Osteoblast (primary cell): Measurements from ENCODE around the gene TRIM69. TPM values are rescaled to one million over a fixed set of nuclear protein-coding genes. Genes with fewer than 3 reads are reported as not detected.
"Not testable (repeated sequence)": the region's sequence is repeated elsewhere in the genome, so short reads cannot be mapped to it uniquely, and the experiment has no call there.

Experiments
- DNase-seq: peaks from one replicate; pipeline ENCODE4 v3.0.0; 2011; ENCODE audit warnings: low spot score, mixed read lengths; ENCODE audit not compliant: insufficient read length; ENCODE audit errors: missing footprints
- H2AFZ ChIP-seq: 2 replicates; pipeline ENCODE4 v1.6.0; 2011; ENCODE audit warnings: mild to moderate bottlenecking, low read length
- H3K27ac ChIP-seq: 2 replicates; pipeline ENCODE4 v1.5.1; 2011; ENCODE audit warnings: mild to moderate bottlenecking, low read depth, low read length, moderate library complexity
- H3K27me3 ChIP-seq: 2 replicates; pipeline ENCODE4 v1.6.0; 2012; ENCODE audit warnings: mild to moderate bottlenecking, control low read depth, inconsistent platforms, low read length, moderate library complexity; ENCODE audit not compliant: insufficient read depth
- H3K36me3 ChIP-seq: 2 replicates; pipeline ENCODE4 v1.5.1; 2011; ENCODE audit warnings: mild to moderate bottlenecking, low read length, control low read depth, moderate library complexity; ENCODE audit not compliant: insufficient read depth
- H3K4me1 ChIP-seq: 2 replicates; pipeline ENCODE4 v1.5.1; 2011; ENCODE audit warnings: mild to moderate bottlenecking, low read length, control low read depth, moderate library complexity; ENCODE audit not compliant: insufficient read depth
- H3K4me2 ChIP-seq: 2 replicates; pipeline ENCODE4 v1.6.0; 2011; ENCODE audit warnings: mild to moderate bottlenecking, low read length; ENCODE audit not compliant: insufficient read depth
- H3K4me3 ChIP-seq: fragments of 200-600 bp; sonication (generic); 3 replicates; pipeline ENCODE4 v1.5.1; 2012; ENCODE audit warnings: mild to moderate bottlenecking, low read length, inconsistent platforms; ENCODE audit not compliant: insufficient read depth
- H3K79me2 ChIP-seq: 2 replicates; pipeline ENCODE4 v1.6.0; 2012; ENCODE audit warnings: mild to moderate bottlenecking, low read length, control low read depth, inconsistent platforms; ENCODE audit not compliant: insufficient read depth
- H3K9me3 ChIP-seq: 2 replicates; pipeline ENCODE4 v1.5.1; 2011; ENCODE audit warnings: low read depth, low read length, control low read depth
- H4K20me1 ChIP-seq: 2 replicates; pipeline ENCODE4 v1.6.0; 2012; ENCODE audit warnings: mild to moderate bottlenecking, low read length, control low read depth; ENCODE audit not compliant: insufficient read depth
- total RNA-seq: library from RNA; depleted of rRNA; stranded (reverse); fragments of >200 nt; gene quantifications from 2 replicates; pipeline ENCODE4 v1.2.3, GENCODE V29; 2012
- TF ChIP-seq, protein P1 (sequence below): IDR thresholded peaks from 2 replicates; pipeline ENCODE4 v1.5.1; 2011; ENCODE audit warnings: mild to moderate bottlenecking, low read depth, low read length, moderate library complexity; ENCODE audit errors: extremely low read depth

TRIM69 gene
- total RNA-seq, 1 donor: 9.4 TPM

DNA sequence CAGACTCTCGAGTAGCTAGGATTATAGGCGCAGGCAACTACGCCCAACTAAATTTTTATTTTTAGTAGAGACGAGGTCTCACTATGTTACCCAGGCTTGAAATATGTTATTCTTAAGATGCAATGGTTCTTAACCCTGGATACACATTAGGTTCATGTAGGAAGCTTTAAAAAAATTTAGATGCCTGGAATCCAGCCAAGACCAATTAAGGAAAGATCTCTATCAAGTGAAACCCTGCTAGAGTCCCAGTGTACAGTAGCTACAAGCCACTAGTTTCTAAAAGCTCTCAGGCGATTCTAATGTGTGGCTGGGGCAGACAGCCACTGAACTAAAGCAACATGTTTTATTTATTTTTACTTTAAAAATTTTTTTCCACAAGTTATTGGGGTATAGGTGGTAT, 33.2 kb downstream of the TRIM69 start:
- no peak overlapping the region for H3K4me3 ChIP-seq
- no peak for DNase-seq
- no peaks in the 10 kb centered on the region for H3K9me3 ChIP-seq
- H3K4me1 ChIP-seq: no peaks in the 10 kb centered on the region
- no peak overlapping the region for H3K27ac ChIP-seq
- TF ChIP-seq, protein P1, sequence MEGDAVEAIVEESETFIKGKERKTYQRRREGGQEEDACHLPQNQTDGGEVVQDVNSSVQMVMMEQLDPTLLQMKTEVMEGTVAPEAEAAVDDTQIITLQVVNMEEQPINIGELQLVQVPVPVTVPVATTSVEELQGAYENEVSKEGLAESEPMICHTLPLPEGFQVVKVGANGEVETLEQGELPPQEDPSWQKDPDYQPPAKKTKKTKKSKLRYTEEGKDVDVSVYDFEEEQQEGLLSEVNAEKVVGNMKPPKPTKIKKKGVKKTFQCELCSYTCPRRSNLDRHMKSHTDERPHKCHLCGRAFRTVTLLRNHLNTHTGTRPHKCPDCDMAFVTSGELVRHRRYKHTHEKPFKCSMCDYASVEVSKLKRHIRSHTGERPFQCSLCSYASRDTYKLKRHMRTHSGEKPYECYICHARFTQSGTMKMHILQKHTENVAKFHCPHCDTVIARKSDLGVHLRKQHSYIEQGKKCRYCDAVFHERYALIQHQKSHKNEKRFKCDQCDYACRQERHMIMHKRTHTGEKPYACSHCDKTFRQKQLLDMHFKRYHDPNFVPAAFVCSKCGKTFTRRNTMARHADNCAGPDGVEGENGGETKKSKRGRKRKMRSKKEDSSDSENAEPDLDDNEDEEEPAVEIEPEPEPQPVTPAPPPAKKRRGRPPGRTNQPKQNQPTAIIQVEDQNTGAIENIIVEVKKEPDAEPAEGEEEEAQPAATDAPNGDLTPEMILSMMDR: no peak
- H3K36me3 ChIP-seq: no peaks in the 10 kb centered on the region
- H3K79me2 ChIP-seq: no peaks in the 10 kb centered on the region
- no peak overlapping the region for H3K4me2 ChIP-seq
- H3K27me3 ChIP-seq: no peaks in the 10 kb centered on the region
- no peak overlapping the region for H2AFZ ChIP-seq
- H4K20me1 ChIP-seq: no peaks in the 10 kb centered on the region

GRCh38 chr15:44770715-44771114, 34.4 kb downstream of the TRIM69 start:
- not testable (repeated sequence) for H2AFZ ChIP-seq, H3K4me2 ChIP-seq, H3K4me3 ChIP-seq, H3K27ac ChIP-seq, H4K20me1 ChIP-seq, H3K9me3 ChIP-seq, H3K79me2 ChIP-seq, DNase-seq, H3K27me3 ChIP-seq, H3K36me3 ChIP-seq, H3K4me1 ChIP-seq

- Histone ChIP-seq H3K4me3 (no peak overlapping the region), H3K4me2 (no peak overlapping the region), H3K36me3 (no peaks in the 10 kb centered on the region), H2AFZ (no peak overlapping the region), H3K4me1 (no peaks in the 10 kb centered on the region), H3K79me2 (no peaks in the 10 kb centered on the region), H3K9me3 (no peaks in the 10 kb centered on the region), H3K27me3 (no peaks in the 10 kb centered on the region), H4K20me1 (no peaks in the 10 kb centered on the region), H3K27ac (no peak overlapping the region)
- TF ChIP-seq, protein P1: no peak
- DNase-seq: no peak
Measured at GRCh38 chr15:44775953-44776352, 39.6 kb downstream of the TRIM69 start.

DNA sequence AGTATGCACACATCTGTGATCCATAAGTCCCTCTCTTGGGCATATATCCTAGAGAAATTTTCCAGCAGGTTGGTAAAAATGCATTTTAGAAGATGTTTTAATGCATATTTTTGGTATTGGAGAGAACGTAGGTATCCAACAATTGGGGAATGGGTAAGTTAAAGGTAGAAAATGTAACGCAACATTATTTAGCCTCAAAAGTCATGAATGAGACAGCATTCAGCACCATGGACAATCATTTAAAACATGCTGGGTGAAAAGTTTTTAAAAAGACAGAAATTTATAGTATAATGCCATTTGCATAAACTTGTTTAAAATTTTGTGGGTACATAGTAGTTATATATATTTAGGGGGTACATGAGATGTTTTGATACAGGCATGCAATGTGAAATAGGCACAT, 43.4 kb downstream of the TRIM69 start:
- H3K36me3 ChIP-seq: no peaks in the 10 kb centered on the region
- TF ChIP-seq, protein P1: no peak

DNA sequence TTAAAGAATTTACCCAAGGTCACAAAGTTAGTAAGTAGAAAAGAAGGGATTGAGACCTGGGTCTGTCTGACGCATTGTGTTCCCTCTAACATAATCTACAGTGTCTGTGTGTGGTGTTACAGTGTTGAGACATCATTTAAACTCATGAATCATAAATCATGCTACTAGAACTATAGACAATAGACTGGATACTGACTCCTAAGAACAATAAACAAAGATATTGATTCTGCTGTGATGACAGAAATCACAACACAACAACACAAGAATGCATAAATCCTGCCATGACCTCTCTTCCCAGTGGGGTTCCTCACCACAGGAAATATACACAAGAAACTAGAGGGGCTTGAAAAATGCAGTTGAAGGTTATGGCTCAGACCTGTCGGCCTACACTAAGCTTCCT, 44.3 kb downstream of the TRIM69 start:
- Histone ChIP-seq H3K27me3 (peaks cover 3% of the 10 kb centered on the region), H3K4me1 (no peaks in the 10 kb centered on the region), H3K4me2 (no peak overlapping the region), H3K36me3 (no peaks in the 10 kb centered on the region), H3K9me3 (no peaks in the 10 kb centered on the region), H2AFZ (no peak overlapping the region), H4K20me1 (no peaks in the 10 kb centered on the region), H3K79me2 (no peaks in the 10 kb centered on the region), H3K4me3 (no peak overlapping the region), H3K27ac (no peak overlapping the region)
- no peak for DNase-seq
- TF ChIP-seq, protein P1: no peak

More for the DNA sequence above, 43.4 kb downstream of the TRIM69 start:
- no peaks in the 10 kb centered on the region for H3K4me1 ChIP-seq
- peaks cover 3% of the 10 kb centered on the region for H3K27me3 ChIP-seq
- H3K79me2 ChIP-seq: no peaks in the 10 kb centered on the region
- H3K4me2 ChIP-seq: no peak overlapping the region
- H3K4me3 ChIP-seq: no peak overlapping the region
- H4K20me1 ChIP-seq: no peaks in the 10 kb centered on the region
- H2AFZ ChIP-seq: no peak overlapping the region
- H3K9me3 ChIP-seq: no peaks in the 10 kb centered on the region
- H3K27ac ChIP-seq: no peak overlapping the region
- no peak for DNase-seq
